NT2/D1 (cell line): ENCODE data around the gene ADARB2.

ENCODE experiments used
- DNase-seq: peaks from one replicate; pipeline ENCODE4 v3.0.0-alpha.2; 2011; ENCODE audit warnings: low read depth, low spot score
- H3K27me3 ChIP-seq: 2 replicates; pipeline ENCODE4 v1.6.0; 2011; ENCODE audit warnings: mild to moderate bottlenecking; ENCODE audit not compliant: insufficient read length, insufficient read depth
- H3K36me3 ChIP-seq: 2 replicates; pipeline ENCODE4 v1.6.1; 2011; ENCODE audit warnings: mild to moderate bottlenecking, low read length, mixed read lengths; ENCODE audit not compliant: insufficient read depth, insufficient read length
- H3K4me1 ChIP-seq: 2 replicates; pipeline ENCODE4 v1.5.1; 2011; ENCODE audit not compliant: insufficient read depth, insufficient read length
- H3K4me3 ChIP-seq: 2 replicates; pipeline ENCODE4 v1.5.1; 2011; ENCODE audit warnings: low read depth; ENCODE audit not compliant: insufficient read length
- H3K9ac ChIP-seq: 2 replicates; pipeline ENCODE4 v1.6.0; 2011; ENCODE audit warnings: low read depth; ENCODE audit not compliant: insufficient read length
- H3K9me3 ChIP-seq: 2 replicates; pipeline ENCODE4 v1.5.1; 2011; ENCODE audit warnings: mild to moderate bottlenecking, low read length; ENCODE audit not compliant: insufficient read depth
- SUZ12 ChIP-seq: IDR thresholded peaks from 2 replicates; pipeline ENCODE4 v1.6.1; 2011; ENCODE audit not compliant: insufficient read length, insufficient read depth; ENCODE audit errors: extremely low read depth
- YY1 ChIP-seq: IDR thresholded peaks from 2 replicates; pipeline ENCODE4 v1.6.1; 2011; ENCODE audit not compliant: insufficient read length, insufficient read depth
- ZNF274 ChIP-seq: IDR thresholded peaks from 2 replicates; pipeline ENCODE4 v1.6.1; 2011; ENCODE audit warnings: mild to moderate bottlenecking, low read depth, low read length

ADARB2 gene

GRCh38 chr10:1605999-1606940, 131.1 kb downstream of the ADARB2 start:
- no peak overlapping the region for H3K4me3 ChIP-seq
- no peaks in the 10 kb centered on the region for H3K36me3 ChIP-seq
- no peak overlapping the region for H3K9ac ChIP-seq
- H3K4me1 ChIP-seq = peaks cover 3% of the 10 kb centered on the region
- H3K9me3 ChIP-seq = no peaks in the 10 kb centered on the region
- no peaks in the 10 kb centered on the region for H3K27me3 ChIP-seq
- no peak for TF ChIP-seq SUZ12
- no peak for TF ChIP-seq YY1
- no peak for TF ChIP-seq ZNF274
- DNase-seq = no peak

DNA sequence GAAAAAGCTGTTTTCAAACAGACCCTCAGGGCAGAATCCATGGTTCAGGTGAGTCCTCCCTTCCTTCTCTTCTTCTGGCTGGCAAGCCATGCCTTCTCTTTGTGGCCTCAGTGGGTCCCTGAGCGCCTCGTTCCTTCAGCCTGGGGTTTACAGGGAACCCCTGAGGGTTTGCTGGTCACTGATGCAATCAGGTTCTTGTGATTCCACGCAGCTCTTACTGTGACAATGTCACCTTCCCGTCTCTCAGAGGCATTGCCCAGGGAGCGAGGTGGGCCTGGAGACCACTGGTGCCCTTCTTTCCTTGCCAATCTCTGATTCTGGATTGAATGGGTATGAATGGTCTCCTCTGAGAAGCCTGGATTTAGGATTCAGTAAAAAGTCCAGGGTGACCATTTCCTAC, 132.2 kb downstream of the ADARB2 start:
- H3K27me3 ChIP-seq = no peaks in the 10 kb centered on the region
- DNase-seq = no peak
- H3K4me3 ChIP-seq = no peak overlapping the region
- no peak for TF ChIP-seq YY1
- no peak for TF ChIP-seq SUZ12
- no peak for TF ChIP-seq ZNF274
- H3K9me3 ChIP-seq = no peaks in the 10 kb centered on the region
- no peak overlapping the region for H3K9ac ChIP-seq
- H3K36me3 ChIP-seq = no peaks in the 10 kb centered on the region
- peaks cover 3% of the 10 kb centered on the region for H3K4me1 ChIP-seq

DNA sequence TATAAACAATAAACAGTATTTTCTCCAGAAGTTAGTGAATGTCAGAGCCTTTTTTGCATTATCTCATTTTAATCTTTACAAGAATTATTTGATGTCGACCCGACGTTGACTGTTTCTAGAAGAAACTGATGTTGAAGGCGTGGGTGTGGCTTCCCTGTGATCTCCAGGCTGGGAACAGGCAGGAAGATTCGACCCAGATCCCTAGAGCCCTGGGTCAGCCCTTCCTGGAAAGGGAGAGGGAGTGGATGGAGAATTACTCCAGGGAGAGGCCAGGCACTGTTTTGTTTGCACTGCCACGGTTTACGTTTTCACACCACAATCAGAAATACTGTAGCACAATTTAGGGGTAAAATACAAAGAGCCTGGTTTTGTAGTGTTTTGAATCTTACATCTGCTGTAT, 133.1 kb downstream of the ADARB2 start:
- no peaks in the 10 kb centered on the region for H3K4me1 ChIP-seq
- H3K9ac ChIP-seq = no peak overlapping the region
- no peaks in the 10 kb centered on the region for H3K9me3 ChIP-seq
- TF ChIP-seq ZNF274 (no peak), SUZ12 (no peak), YY1 (no peak)
- no peaks in the 10 kb centered on the region for H3K36me3 ChIP-seq
- H3K27me3 ChIP-seq = no peaks in the 10 kb centered on the region
- DNase-seq = no peak
- H3K4me3 ChIP-seq = no peak overlapping the region

DNA sequence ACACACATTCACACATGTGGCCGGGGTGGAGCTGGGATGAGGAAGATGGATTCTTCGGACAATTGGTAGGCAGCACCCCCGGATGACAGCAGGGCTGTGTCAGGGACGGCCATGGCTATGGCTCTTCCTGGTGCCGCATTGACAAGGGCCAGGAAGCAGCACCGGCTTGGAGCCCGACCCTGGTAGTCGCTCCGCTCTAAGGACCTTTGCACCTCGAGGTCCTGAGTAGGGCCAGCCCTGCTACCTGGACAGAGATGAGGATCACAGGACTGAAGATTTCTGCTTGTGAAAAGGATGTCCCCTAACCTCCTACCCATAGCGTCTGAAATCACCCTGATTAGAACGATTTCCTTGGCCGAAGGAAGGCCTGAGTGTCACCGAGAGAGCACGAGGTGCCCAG, 134.1 kb downstream of the ADARB2 start:
- DNase-seq = no peak
- H3K4me3 ChIP-seq = no peak overlapping the region
- no peak overlapping the region for H3K9ac ChIP-seq
- no peaks in the 10 kb centered on the region for H3K36me3 ChIP-seq
- no peaks in the 10 kb centered on the region for H3K27me3 ChIP-seq
- no peak for TF ChIP-seq ZNF274
- no peak for TF ChIP-seq SUZ12
- no peak for TF ChIP-seq YY1
- H3K9me3 ChIP-seq = no peaks in the 10 kb centered on the region
- H3K4me1 ChIP-seq = no peaks in the 10 kb centered on the region

GRCh38 chr10:1602037-1602484, 135.3 kb downstream of the ADARB2 start:
- no peak for DNase-seq
- TF ChIP-seq YY1 = no peak
- no peak overlapping the region for H3K4me3 ChIP-seq
- H3K27me3 ChIP-seq = no peaks in the 10 kb centered on the region
- H3K36me3 ChIP-seq = no peaks in the 10 kb centered on the region
- no peak overlapping the region for H3K9ac ChIP-seq
- H3K9me3 ChIP-seq = no peaks in the 10 kb centered on the region
- no peaks in the 10 kb centered on the region for H3K4me1 ChIP-seq

DNA sequence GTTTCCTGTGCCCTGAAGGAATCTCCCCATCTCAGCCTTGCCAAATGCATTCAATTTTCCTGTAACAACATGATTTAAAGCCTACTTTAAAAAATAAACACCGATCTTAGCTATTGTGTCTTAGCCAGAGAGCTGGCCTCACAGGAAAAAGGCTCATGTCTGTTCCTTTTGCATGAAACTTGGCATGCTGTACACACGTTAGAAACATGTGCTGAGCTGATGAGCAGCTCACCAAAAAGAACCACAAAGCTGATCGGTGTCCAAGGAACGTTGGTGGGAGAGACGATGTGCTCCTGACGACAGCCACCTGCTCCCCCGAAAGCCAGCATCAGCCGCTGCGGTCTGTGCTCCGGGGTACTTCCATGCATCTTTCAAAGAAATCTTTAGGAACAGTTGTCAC, 135.9 kb downstream of the ADARB2 start:
- no peak overlapping the region for H3K4me3 ChIP-seq
- no peaks in the 10 kb centered on the region for H3K36me3 ChIP-seq
- no peaks in the 10 kb centered on the region for H3K9me3 ChIP-seq
- no peaks in the 10 kb centered on the region for H3K27me3 ChIP-seq
- TF ChIP-seq YY1 (no peak), ZNF274 (no peak), SUZ12 (no peak)
- H3K4me1 ChIP-seq = no peaks in the 10 kb centered on the region
- no peak overlapping the region for H3K9ac ChIP-seq
- no peak for DNase-seq

- DNase-seq = no peak
- no peak overlapping the region for H3K4me3 ChIP-seq
Observed at GRCh38 chr10:1600861-1601260, 136.5 kb downstream of the ADARB2 start.

More at GRCh38 chr10:1600861-1601260, 136.5 kb downstream of the ADARB2 start:
- Histone ChIP-seq H3K27me3 (no peaks in the 10 kb centered on the region), H3K36me3 (no peaks in the 10 kb centered on the region), H3K4me1 (no peaks in the 10 kb centered on the region), H3K9ac (no peak overlapping the region), H3K9me3 (no peaks in the 10 kb centered on the region)
- TF ChIP-seq YY1 (no peak), SUZ12 (no peak), ZNF274 (no peak)
